ENCODE results near the gene RAPGEF2. TPM values are rescaled to one million over a fixed set of nuclear protein-coding genes. Genes with fewer than 3 reads are reported as not detected.

The RAPGEF2 gene
- total and polyA plus RNA-seq, 10 of the 15 experiments (the other 5 are each of a cell fraction or from before 2014, with no cell fraction given) = 0.31 to 24.0 (median 2.9) TPM

GRCh38 chr4:159075531-159075932, 27.3 kb upstream of the RAPGEF2 start:
- TF ChIP-seq E2F4 (IDR thresholded peaks at IDR 0.05; ENCODE audit: low read depth, low read length) (no peak), MTA3 (IDR thresholded peaks at IDR 0.05; ENCODE audit: borderline replicate concordance, low read length) (no peak), MLLT1 (IDR thresholded peaks at IDR 0.05) (no peak), SPI1 (IDR thresholded peaks at IDR 0.05; ENCODE audit: borderline replicate concordance, insufficient read depth, low read depth, low read length) (no peak), SIX5 (IDR thresholded peaks at IDR 0.05; ENCODE audit: low read depth, low read length, severe bottlenecking) (no peak)
- SMC1A ChIA-PET (ENCODE audit: uncharacterized antibody, unreplicated experiment) = interaction anchor here (0.8 to 1.4 kb wide), 3 partner anchors 14 to 24 kb away, joined by 3 to 5 read pairs (median 4); no protein-coding TSS in a partner anchor
- WGBS (ENCODE audit: insufficient coverage, insufficient replicate concordance, low lambda C conversion rate, missing lambda C conversion rate) = 49% methylated on average over 3 of the region's 3 CpGs
- Histone ChIP-seq H3K9ac (ENCODE audit: control insufficient read depth, insufficient read depth, low read length) (no peak overlapping the region), H3K4me3 (no peak overlapping the region), H3K27me3 (replicated peaks in 1 of 2; ENCODE audit: control insufficient read depth in 2 of 2, insufficient read depth in 2 of 2, low read length in 1 of 2) (no peaks in the 10 kb centered on the region), H4K20me1 (ENCODE audit: control insufficient read depth, insufficient read depth) (no peaks in the 10 kb centered on the region), H2AFZ (ENCODE audit: control insufficient read depth, low read depth, low read length) (no peak overlapping the region), H3K9me3 (replicated peaks; ENCODE audit: control insufficient read depth, insufficient read depth, low read length) (no peaks in the 10 kb centered on the region; the same call in 2 of the 3 replicates), H3K79me2 (ENCODE audit: control insufficient read depth, insufficient read depth, low read length) (no peaks in the 10 kb centered on the region), H3K4me1 (ENCODE audit: control insufficient read depth, insufficient read depth, low read length) (peaks cover 23% of the 10 kb centered on the region), H3K27ac (ENCODE audit: control insufficient read depth, insufficient read depth) (no peak overlapping the region), H3K36me3 (ENCODE audit: control insufficient read depth in 2 of 2, insufficient read depth in 2 of 2, low read length in 1 of 2) (no peaks in the 10 kb centered on the region), H3K4me2 (ENCODE audit: control insufficient read depth, insufficient read depth) (no peak overlapping the region)
- no TSS peak for BruUV-seq (replicated peaks)
- CTCF ChIA-PET = interaction anchor here (1.0 to 1.7 kb wide), 3 partner anchors 18 to 58 kb away, joined by 3 to 4 read pairs (median 4); no protein-coding TSS in a partner anchor
- intact Hi-C loops (cut with micrococcal nuclease; ENCODE audit: unreplicated experiment) (no loop called here), in situ Hi-C loops (cut with MboI) (no loop called here)
- POLR2A ChIA-PET = interaction anchor here (0.5 to 1.4 kb wide), 2 partner anchors 13 to 20 kb away, joined by 3 read pairs; no protein-coding TSS in a partner anchor
- FAIRE-seq (no peak), ATAC-seq (no peak), DNase-seq (ENCODE audit: low read depth, low spot score) (no peak)
- RAD21 ChIA-PET (ENCODE audit: unreplicated experiment) = no interaction called here
